ENCODE results near the gene DHTKD1.

DNA sequence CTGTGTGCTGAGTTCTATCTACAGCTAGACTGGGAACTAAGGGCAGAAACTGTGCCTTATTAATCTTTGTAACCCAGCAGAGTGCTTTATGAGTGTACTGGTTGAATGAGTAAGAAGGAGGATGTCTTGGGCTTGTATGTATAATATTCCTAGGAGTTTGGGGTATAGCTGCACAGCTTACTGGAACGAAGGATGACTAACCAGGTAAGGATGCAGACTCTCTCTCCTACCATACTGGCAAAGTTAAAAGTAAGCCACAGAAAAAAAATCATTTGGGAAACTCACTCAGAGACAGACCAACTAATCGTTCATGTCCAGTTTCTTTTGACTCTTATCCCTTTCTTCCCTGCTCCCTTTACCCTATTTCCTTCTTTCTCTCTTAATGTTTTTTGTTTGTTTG lies 1.4 kb upstream of the DHTKD1 start:
- TF ChIP-seq POLR2A (IDR thresholded peaks at IDR 0.05): no peak
- TF ChIP-seq CTCF (IDR thresholded peaks at IDR 0.05 in 4 of 5, conservative IDR thresholded peaks at IDR 0.05 in 1 of 5): no peak
